Calu3 (cell line): ENCODE measurements around the gene PKP3. TPM values are rescaled to one million over a fixed set of nuclear protein-coding genes. Genes with fewer than 3 reads are reported as not detected.

Experiments
- BruUV-seq: library from RNA; stranded (reverse); fragments of 400-500 nt; replicated peaks from 2 replicates; lab custom pipeline; 2021; lab: Mats Ljungman, UMichigan
- CTCF ChIA-PET: fragments of 300-600 bp; sonication (Branson Sonifier 250); formaldehyde crosslinking; loops from one replicate; lab custom pipeline; 2022; ENCODE audit warnings: antibody characterized with exemption; lab: Charles Lee
- DNase-seq: peaks from one replicate; pipeline ENCODE4 v3.0.0; 2022
- H3K27ac Mint-ChIP-seq: one replicate; pipeline ENCODE4 v1.8.0; 2022; ENCODE audit warnings: mixed read lengths; ENCODE audit not compliant: unreplicated experiment
- H3K27me3 Mint-ChIP-seq: one replicate; pipeline ENCODE4 v1.8.0; 2022; ENCODE audit warnings: mixed read lengths; ENCODE audit not compliant: unreplicated experiment
- H3K36me3 Mint-ChIP-seq: one replicate; pipeline ENCODE4 v1.8.0; 2022; ENCODE audit warnings: mild to moderate bottlenecking, moderate library complexity, mixed read lengths; ENCODE audit not compliant: insufficient read depth, unreplicated experiment
- H3K4me1 Mint-ChIP-seq: one replicate; pipeline ENCODE4 v1.8.0; 2022; ENCODE audit warnings: mild to moderate bottlenecking, low read depth, mixed read lengths; ENCODE audit not compliant: unreplicated experiment
- H3K4me3 Mint-ChIP-seq: one replicate; pipeline ENCODE4 v1.8.0; 2022; ENCODE audit warnings: mild to moderate bottlenecking, low read depth, moderate library complexity, mixed read lengths; ENCODE audit not compliant: unreplicated experiment
- H3K9me3 Mint-ChIP-seq: one replicate; pipeline ENCODE4 v1.8.0; 2022; ENCODE audit warnings: low read depth, mixed read lengths; ENCODE audit not compliant: unreplicated experiment
- intact Hi-C: fragments of 100-400 bp; cut with micrococcal nuclease; formaldehyde crosslinking; loops from one replicate; pipeline ENCODE4 v1.10.0; 2022; ENCODE audit not compliant: unreplicated experiment
- total RNA-seq: library from RNA; stranded (reverse); gene quantifications from 2 replicates; pipeline ENCODE4 v1.2.3, GENCODE V29; 2022
- TF ChIP-seq, protein P1 (sequence below): fragments of 200-600 bp; IDR thresholded peaks from one replicate; pipeline ENCODE4 v1.8.0; 2022; ENCODE audit warnings: antibody characterized with exemption; ENCODE audit not compliant: unreplicated experiment

The PKP3 gene
- total RNA-seq, 1 experiment from 2014 or later = 128 TPM

DNA sequence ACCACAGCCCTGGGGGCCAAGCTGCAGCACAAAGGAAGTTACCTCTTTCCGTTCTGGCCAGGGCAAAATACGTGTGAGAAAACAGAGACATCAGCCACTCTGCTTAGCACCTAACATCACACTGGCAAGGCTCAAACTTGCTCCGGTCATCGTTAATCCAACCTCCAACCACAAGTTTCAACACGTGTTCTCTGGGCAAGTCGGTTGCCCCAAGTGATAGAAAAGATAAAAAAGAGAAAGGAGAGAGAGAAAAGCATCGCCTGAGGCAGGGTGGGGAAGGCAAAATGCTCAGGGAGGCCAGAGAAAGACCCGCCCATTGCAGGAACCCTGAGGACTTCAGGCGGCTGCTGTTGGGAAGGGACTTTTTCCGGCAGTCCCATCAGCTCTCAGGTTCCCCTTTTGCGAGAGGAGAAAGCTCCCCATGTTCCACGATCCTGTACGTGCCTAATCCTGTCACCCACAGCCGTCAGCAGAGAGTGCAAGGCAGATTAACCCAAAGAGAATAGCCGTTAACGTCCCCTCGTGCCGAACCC, 43.2 kb upstream of the PKP3 start:
- CTCF ChIA-PET = no interaction called here
- Mint-ChIP-seq H3K9me3 (no peaks in the 10 kb centered on the region), H3K27ac (no peak overlapping the region), H3K4me3 (no peak overlapping the region), H3K27me3 (peaks cover 27% of the 10 kb centered on the region), H3K36me3 (peaks cover 6% of the 10 kb centered on the region), H3K4me1 (peaks cover 30% of the 10 kb centered on the region)
- intact Hi-C loops = loop anchor here (10.0 kb wide), 1 partner anchor 46 kb away; the partner anchor contains the start of gene IFITM2
- TF ChIP-seq, protein P1, sequence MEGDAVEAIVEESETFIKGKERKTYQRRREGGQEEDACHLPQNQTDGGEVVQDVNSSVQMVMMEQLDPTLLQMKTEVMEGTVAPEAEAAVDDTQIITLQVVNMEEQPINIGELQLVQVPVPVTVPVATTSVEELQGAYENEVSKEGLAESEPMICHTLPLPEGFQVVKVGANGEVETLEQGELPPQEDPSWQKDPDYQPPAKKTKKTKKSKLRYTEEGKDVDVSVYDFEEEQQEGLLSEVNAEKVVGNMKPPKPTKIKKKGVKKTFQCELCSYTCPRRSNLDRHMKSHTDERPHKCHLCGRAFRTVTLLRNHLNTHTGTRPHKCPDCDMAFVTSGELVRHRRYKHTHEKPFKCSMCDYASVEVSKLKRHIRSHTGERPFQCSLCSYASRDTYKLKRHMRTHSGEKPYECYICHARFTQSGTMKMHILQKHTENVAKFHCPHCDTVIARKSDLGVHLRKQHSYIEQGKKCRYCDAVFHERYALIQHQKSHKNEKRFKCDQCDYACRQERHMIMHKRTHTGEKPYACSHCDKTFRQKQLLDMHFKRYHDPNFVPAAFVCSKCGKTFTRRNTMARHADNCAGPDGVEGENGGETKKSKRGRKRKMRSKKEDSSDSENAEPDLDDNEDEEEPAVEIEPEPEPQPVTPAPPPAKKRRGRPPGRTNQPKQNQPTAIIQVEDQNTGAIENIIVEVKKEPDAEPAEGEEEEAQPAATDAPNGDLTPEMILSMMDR = no peak
- BruUV-seq = no TSS peak
- no peak for DNase-seq

- DNase-seq = no peak
- BruUV-seq = no TSS peak
- CTCF ChIA-PET = no interaction called here
- TF ChIP-seq, protein P1 = no peak
- Mint-ChIP-seq H3K4me1 (peaks cover 30% of the 10 kb centered on the region), H3K36me3 (peaks cover 6% of the 10 kb centered on the region), H3K9me3 (no peaks in the 10 kb centered on the region), H3K27me3 (peaks cover 20% of the 10 kb centered on the region), H3K4me3 (no peak overlapping the region), H3K27ac (no peak overlapping the region)
- intact Hi-C loops = loop anchor here (10.0 kb wide), 1 partner anchor 47 kb away; the partner anchor contains the start of gene IFITM2
Measured at GRCh38 chr11:351411-351810, 42.6 kb upstream of the PKP3 start.

DNA sequence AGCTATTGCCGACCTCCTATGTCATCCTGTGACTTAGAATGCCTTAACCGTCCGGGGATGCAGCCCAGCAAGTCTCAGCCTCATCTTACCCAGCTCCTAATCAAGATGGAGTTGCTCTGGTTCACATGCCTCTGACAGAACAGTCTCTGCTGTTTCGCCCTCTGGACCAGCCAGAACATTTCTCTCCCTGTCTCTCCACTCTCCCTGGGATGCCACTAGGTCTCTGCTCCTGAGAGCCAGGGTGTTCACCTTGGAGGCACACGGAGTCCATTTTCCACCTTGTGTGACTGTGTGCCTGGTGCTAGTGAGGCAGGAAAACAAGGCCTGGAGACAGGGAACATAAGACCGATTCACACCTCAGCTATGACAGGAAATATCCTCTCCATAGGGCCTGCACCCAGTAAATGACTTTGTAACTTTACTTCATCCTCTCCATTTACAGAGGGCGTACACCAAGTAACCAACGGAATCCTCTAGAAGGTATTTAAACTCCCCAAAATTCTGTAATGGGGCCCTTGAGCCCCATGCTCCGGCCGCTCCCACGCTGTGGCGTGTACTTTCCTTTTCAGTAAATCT, 41.5 kb upstream of the PKP3 start:
- Mint-ChIP-seq H3K4me3 (no peak overlapping the region), H3K36me3 (peaks cover 6% of the 10 kb centered on the region), H3K4me1 (peaks cover 30% of the 10 kb centered on the region), H3K27me3 (peaks cover 20% of the 10 kb centered on the region), H3K9me3 (no peaks in the 10 kb centered on the region), H3K27ac (no peak overlapping the region)
- TF ChIP-seq, protein P1 = no peak
- CTCF ChIA-PET = no interaction called here
- intact Hi-C loops = loop anchor here (10.0 kb wide), 1 partner anchor 48 kb away; the partner anchor contains the start of gene IFITM2
- no TSS peak for BruUV-seq
- DNase-seq = no peak

- no peaks in the 10 kb centered on the region for H3K9me3 Mint-ChIP-seq
- peaks cover 20% of the 10 kb centered on the region for H3K27me3 Mint-ChIP-seq
- peaks cover 6% of the 10 kb centered on the region for H3K36me3 Mint-ChIP-seq
- peaks cover 30% of the 10 kb centered on the region for H3K4me1 Mint-ChIP-seq
- CTCF ChIA-PET = no interaction called here
- H3K27ac Mint-ChIP-seq = peak overlapping the region; percentile 4
- no TSS peak for BruUV-seq
- no peak overlapping the region for H3K4me3 Mint-ChIP-seq
- DNase-seq = peak; percentile 25
- TF ChIP-seq, protein P1 = no peak
- intact Hi-C loops = loop anchor here (10.0 kb wide), 1 partner anchor 49 kb away; the partner anchor contains the start of gene IFITM2
Measured at GRCh38 chr11:353179-353873, 40.7 kb upstream of the PKP3 start.
